Kidney (tissue), 14 donors: ENCODE results near the gene CASKIN2. TPM values are rescaled to one million over a fixed set of nuclear protein-coding genes. Genes with fewer than 3 reads are reported as not detected.

Experiments
- DNase-seq, 5 donors: peaks; one replicate each; pipeline ENCODE4 v3.0.0-alpha.2; 2013 to 2020
- FAIRE-seq: peaks from 2 replicates; lab custom pipeline; 2012; peaks lifted over from hg19 to GRCh38; lab: Jason Lieb, UNC
- H3K27ac ChIP-seq, 2 donors: one replicate each; pipeline ENCODE4 v1.7.0; 2013; ENCODE audit warnings: low read depth in 2 of 2, low read length in 2 of 2, inconsistent platforms in 1 of 2
- H3K27me3 ChIP-seq: one replicate; pipeline ENCODE4 v1.7.1; 2013; ENCODE audit warnings: low read length, inconsistent platforms; ENCODE audit not compliant: control insufficient read depth, insufficient read depth
- H3K36me3 ChIP-seq, 3 donors: one replicate each; pipeline versions ENCODE4 v1.7.0 to v1.7.1; 2013; ENCODE audit warnings: low read length in 3 of 3, control low read depth in 1 of 3, inconsistent platforms in 1 of 3; ENCODE audit not compliant: insufficient read depth in 3 of 3, control insufficient read depth in 2 of 3
- H3K4me1 ChIP-seq, 3 donors: one replicate each; pipeline versions ENCODE4 v1.7.0 to v1.7.1; 2013; ENCODE audit warnings: low read length in 3 of 3, inconsistent platforms in 1 of 3, low read depth in 1 of 3; ENCODE audit not compliant: control insufficient read depth in 2 of 3, insufficient read depth in 2 of 3
- H3K4me3 ChIP-seq, 3 donors: one replicate each; pipeline versions ENCODE4 v1.7.0 to v1.8.1; 2013; ENCODE audit warnings: low read length in 3 of 3, control low read depth in 1 of 3, inconsistent platforms in 1 of 3
- H3K9ac ChIP-seq, 3 donors: one replicate each; pipeline versions ENCODE4 v1.7.0 to v1.7.1; 2013; ENCODE audit warnings: low read length in 3 of 3, control low read depth in 1 of 3, inconsistent platforms in 1 of 3
- H3K9me3 ChIP-seq, 3 donors: one replicate each; pipeline versions ENCODE4 v1.7.0 to v1.7.1; 2013; ENCODE audit warnings: low read length in 3 of 3, control low read depth in 1 of 3, inconsistent platforms in 1 of 3; ENCODE audit not compliant: control insufficient read depth in 2 of 3, insufficient read depth in 1 of 3
- intact Hi-C: fragments of 100-400 bp; cut with DNase I; formaldehyde crosslinking; loops from one replicate; pipeline ENCODE4 v1.11.1; 2022
- polyA plus RNA-seq: library from polyadenylated mRNA; stranded (reverse); fragments of 350-450 nt; fragmentation: Illumina TruSeq; extraction: RNeasy Lipid Tissue Mini Kit (QIAGEN cat#74804); gene quantifications from one replicate; pipeline ENCODE4 v1.2.3, GENCODE V29; 2014; ENCODE audit warnings: low read depth, low replicate concordance; ENCODE audit not compliant: insufficient read depth
- total RNA-seq: library from RNA; stranded (reverse); fragmentation: NEBNext Ultra II Directional; extraction: Animal tissue kit (Norgen Biotek cat#: 25700); gene quantifications from one replicate; pipeline ENCODE4 v1.2.1, GENCODE V29; 2021
- TF ChIP-seq, protein P1 (sequence below): IDR thresholded peaks from 3 replicates; pipeline ENCODE4 v1.5.1; 2012; ENCODE audit warnings: mild to moderate bottlenecking, moderate library complexity, borderline replicate concordance; ENCODE audit not compliant: insufficient read depth; ENCODE audit errors: extremely low read depth
- donor health status: control.
- donor health status: control.
- donor health status: control.
- donor health status: control.
- donor health status: control.
- donor health status: DM: yes; HTN: yes; CAD: no.
- donor health status: Normal renal cell carcinoma (clear cell type).

Gene CASKIN2
- total and polyA plus RNA-seq, 2 donors from 2014 or later = 25.0 to 98.6 TPM

DNA sequence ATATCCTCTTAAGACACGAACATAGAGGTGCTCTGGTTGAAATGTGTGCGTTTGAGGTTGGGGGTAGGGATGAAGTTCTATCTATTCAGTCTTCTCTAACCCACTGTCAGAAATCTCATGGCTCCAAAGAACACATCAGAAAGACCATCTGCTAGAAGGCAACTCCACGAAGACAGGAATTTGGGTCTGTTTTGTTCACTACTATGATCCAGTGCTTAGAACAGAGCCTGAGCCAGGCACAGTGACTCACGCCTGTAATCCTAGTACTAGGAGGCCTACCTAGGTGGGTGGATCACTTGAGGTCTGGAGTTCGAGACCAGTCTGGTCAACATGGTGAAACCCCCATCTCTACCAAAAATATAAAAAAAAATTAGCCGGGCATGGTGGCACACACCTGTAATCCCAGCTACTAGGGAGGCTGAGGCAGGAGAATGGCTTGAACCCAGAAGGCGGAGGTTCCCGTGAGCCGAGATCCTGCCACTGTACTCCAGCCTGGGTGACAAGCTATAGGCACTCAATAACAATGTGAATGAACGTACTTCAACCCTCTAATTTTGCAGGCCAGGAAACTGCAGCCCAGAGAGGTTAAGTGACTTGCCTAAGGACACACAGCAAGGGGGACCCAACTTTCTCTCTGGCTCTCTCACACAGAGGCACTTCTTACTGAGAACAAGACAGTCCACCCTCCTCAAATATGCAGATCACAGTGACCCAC is 2.3 kb downstream of the CASKIN2 start:
- Histone ChIP-seq H3K9ac (peak overlapping the region in 1 of 3 donors; percentile 95), H3K36me3 (peaks cover 0 to 17% (median 2%) of the 10 kb centered on the region in 3 donors), H3K9me3 (no peaks in the 10 kb centered on the region), H3K4me3 (peak overlapping the region; percentile 16 to 86 (median 81)), H3K27ac (peak overlapping the region in 1 of 2 donors; percentile 89), H3K4me1 (peaks cover 0 to 47% (median 40%) of the 10 kb centered on the region in 3 donors), H3K27me3 (no peaks in the 10 kb centered on the region)
- DNase-seq (peak in 1 of 5 donors; percentile 49), FAIRE-seq (no peak)
- intact Hi-C loops = no loop called here
- TF ChIP-seq, protein P1, sequence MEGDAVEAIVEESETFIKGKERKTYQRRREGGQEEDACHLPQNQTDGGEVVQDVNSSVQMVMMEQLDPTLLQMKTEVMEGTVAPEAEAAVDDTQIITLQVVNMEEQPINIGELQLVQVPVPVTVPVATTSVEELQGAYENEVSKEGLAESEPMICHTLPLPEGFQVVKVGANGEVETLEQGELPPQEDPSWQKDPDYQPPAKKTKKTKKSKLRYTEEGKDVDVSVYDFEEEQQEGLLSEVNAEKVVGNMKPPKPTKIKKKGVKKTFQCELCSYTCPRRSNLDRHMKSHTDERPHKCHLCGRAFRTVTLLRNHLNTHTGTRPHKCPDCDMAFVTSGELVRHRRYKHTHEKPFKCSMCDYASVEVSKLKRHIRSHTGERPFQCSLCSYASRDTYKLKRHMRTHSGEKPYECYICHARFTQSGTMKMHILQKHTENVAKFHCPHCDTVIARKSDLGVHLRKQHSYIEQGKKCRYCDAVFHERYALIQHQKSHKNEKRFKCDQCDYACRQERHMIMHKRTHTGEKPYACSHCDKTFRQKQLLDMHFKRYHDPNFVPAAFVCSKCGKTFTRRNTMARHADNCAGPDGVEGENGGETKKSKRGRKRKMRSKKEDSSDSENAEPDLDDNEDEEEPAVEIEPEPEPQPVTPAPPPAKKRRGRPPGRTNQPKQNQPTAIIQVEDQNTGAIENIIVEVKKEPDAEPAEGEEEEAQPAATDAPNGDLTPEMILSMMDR = no peak

DNA sequence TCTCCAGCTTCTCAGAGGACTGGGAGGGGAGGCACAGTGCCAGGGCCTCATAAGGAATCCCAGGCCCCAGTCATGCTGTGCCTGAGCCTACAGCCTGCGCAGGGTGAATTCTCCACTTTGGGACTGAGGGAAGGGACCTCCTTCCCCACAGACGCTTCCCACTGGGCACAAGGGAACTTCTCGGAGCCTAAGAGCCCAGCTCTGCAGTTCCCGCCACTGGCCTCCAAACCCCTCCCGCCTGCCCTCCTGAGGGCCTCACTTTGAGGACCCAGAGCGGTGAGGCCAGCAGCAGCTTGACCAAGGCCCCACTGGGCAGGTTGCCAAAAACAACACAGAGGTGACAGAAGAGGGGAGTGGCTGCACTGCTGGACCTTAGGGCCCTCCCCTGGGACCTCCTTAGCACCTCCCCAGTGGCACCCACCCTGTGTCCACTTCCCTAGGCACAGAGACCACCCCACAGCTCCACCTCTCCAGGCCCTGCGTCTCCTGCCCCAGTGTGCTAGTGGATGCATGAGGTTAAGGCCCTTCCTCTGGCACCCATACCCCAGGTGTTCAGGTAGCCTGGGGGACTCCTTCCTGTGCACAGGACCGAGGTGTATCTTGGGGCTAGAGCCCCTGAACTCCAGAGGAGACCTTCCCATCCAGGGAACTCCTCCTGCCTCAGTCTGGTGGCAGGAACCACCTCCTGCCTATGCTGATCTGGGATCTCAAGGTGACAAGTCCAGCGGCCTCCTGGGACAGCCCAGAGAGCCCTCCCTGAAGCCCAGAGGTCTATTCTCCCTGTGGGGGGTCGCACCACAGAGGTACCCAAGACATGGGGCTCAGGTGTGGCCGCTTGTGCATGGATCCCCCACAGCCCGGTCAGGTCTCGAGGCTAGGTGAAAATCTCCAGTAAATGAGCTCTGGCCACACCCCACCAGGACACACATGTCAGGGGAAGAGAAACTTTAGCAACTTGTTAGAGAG is 3.4 kb downstream of the CASKIN2 start:
- TF ChIP-seq, protein P1 = no peak
- intact Hi-C loops = no loop called here
- DNase-seq (peak; percentile 44 to 88 (median 73)), FAIRE-seq (no peak)
- Histone ChIP-seq H3K27ac (peak overlapping the region; percentile 32 to 89), H3K9ac (peak overlapping the region in 1 of 3 donors; percentile 95), H3K4me1 (peaks cover 0 to 42% (median 33%) of the 10 kb centered on the region in 3 donors), H3K9me3 (no peaks in the 10 kb centered on the region), H3K36me3 (peaks cover 2 to 21% (median 3%) of the 10 kb centered on the region in 3 donors), H3K27me3 (no peaks in the 10 kb centered on the region), H3K4me3 (peak overlapping the region in 2 of 3 donors; percentile 18 to 86)

DNA sequence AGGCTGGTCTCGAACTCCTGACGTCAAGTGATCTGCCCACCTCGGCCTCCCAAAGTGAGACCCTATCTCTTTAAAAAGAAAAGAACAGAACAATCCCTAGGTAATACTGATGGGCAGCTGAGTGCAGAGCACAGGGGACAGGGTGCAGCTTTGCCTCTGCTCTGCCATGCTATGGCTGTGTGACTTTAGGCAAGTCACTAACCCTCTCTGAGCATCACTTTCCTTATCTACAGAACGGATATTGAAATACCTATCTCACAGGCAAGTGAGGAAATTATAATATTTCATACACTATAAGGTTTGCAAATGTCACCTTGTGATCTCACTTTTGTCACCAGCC is 4.1 kb downstream of the CASKIN2 start:
- Histone ChIP-seq H3K27ac (peak overlapping the region; percentile 32 to 89), H3K4me3 (peak overlapping the region in 2 of 3 donors; percentile 18 to 86), H3K9me3 (no peaks in the 10 kb centered on the region), H3K27me3 (no peaks in the 10 kb centered on the region), H3K36me3 (peaks cover 2 to 27% (median 3%) of the 10 kb centered on the region in 3 donors), H3K9ac (peak overlapping the region in 1 of 3 donors; percentile 95), H3K4me1 (peaks cover 0 to 42% (median 33%) of the 10 kb centered on the region in 3 donors)
- DNase-seq = no peak
- TF ChIP-seq, protein P1 = no peak
- intact Hi-C loops = no loop called here
- no peak for FAIRE-seq
